OCI-LY1 (cell line): ENCODE measurements around the gene RPL27A.

Source experiments
- CTCF ChIP-seq: fragments of 200-600 bp; sonication (generic), shearing (Covaris generic); IDR thresholded peaks from 2 replicates; pipeline ENCODE4 v1.5.1; 2017; ENCODE audit warnings: mild to moderate bottlenecking, antibody characterized with exemption, low read length, moderate library complexity, mixed read lengths
- EZH2 ChIP-seq: fragments of 200-600 bp; sonication (generic), shearing (Covaris generic); IDR thresholded peaks from 2 replicates; pipeline ENCODE4 v1.8.0; 2017; ENCODE audit warnings: borderline replicate concordance, mixed run types, mild to moderate bottlenecking, antibody characterized with exemption, low read length, moderate library complexity, mixed read lengths

- TF ChIP-seq EZH2 (no peak), CTCF (no peak)
These were observed 35.5 kb downstream of the RPL27A start for GRCh38 chr11:8717876-8718753.
